Measurements from ENCODE around the gene CD48. TPM values are rescaled to one million over a fixed set of nuclear protein-coding genes. Genes with fewer than 3 reads are reported as not detected.

The CD48 gene
- total RNA-seq, 1 donor from 2014 or later = not detected

- Mint-ChIP-seq H3K4me1 (ENCODE audit: low read depth) (no peaks in the 10 kb centered on the region), H3K27me3 (peaks cover 6% of the 10 kb centered on the region), H3K4me3 (ENCODE audit: low read depth) (no peak overlapping the region), H3K9me3 (ENCODE audit: low read depth) (no peaks in the 10 kb centered on the region), H3K27ac (no peak overlapping the region), H3K36me3 (ENCODE audit: insufficient read depth) (no peaks in the 10 kb centered on the region)
- DNase-seq (ENCODE audit: low spot score, unreplicated experiment) = no peak
- TF ChIP-seq CTCF (IDR thresholded peaks at IDR 0.05; ENCODE audit: unreplicated experiment) = no peak
These were observed 37.2 kb downstream of the CD48 start for GRCh38 chr1:160674415-160674814.

- Mint-ChIP-seq H3K27me3 (peaks cover 6% of the 10 kb centered on the region), H3K4me3 (ENCODE audit: low read depth) (no peak overlapping the region), H3K4me1 (ENCODE audit: low read depth) (no peaks in the 10 kb centered on the region), H3K9me3 (ENCODE audit: low read depth) (peaks cover 2% of the 10 kb centered on the region), H3K27ac (no peak overlapping the region), H3K36me3 (ENCODE audit: insufficient read depth) (no peaks in the 10 kb centered on the region)
- no peak for DNase-seq (ENCODE audit: low spot score, unreplicated experiment)
- TF ChIP-seq CTCF (IDR thresholded peaks at IDR 0.05; ENCODE audit: unreplicated experiment) = no peak
These were observed 38.6 kb downstream of the CD48 start for GRCh38 chr1:160672789-160673695.

- DNase-seq (ENCODE audit: low spot score, unreplicated experiment) = no peak
- Mint-ChIP-seq H3K4me1 (ENCODE audit: low read depth) (no peaks in the 10 kb centered on the region), H3K36me3 (ENCODE audit: insufficient read depth) (no peaks in the 10 kb centered on the region), H3K27me3 (peaks cover 3% of the 10 kb centered on the region), H3K27ac (no peak overlapping the region), H3K4me3 (ENCODE audit: low read depth) (no peak overlapping the region), H3K9me3 (ENCODE audit: low read depth) (peaks cover 2% of the 10 kb centered on the region)
- no peak for TF ChIP-seq CTCF (IDR thresholded peaks at IDR 0.05; ENCODE audit: unreplicated experiment)
These were observed 39.8 kb downstream of the CD48 start for GRCh38 chr1:160671603-160672517.

DNA sequence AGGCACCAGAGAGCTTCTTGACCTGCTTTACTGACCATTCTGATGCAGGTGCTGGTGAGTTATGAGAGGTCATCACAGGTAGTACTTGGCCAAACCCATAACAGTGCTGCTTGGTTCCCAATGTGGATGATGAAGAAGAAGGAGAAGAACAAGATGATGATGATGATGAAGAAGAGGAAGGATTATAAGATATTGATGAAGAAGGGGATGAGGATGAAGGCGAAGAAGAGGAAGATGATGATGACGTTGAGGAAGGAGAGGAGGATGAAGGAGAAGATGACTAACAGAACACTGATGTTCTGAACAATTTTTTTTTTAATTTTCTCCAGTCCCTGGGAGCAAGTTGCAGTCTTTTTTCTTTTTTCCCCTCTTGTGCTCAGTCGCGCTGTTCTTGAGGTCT lies 40.9 kb downstream of the CD48 start:
- no peak for TF ChIP-seq CTCF (IDR thresholded peaks at IDR 0.05; ENCODE audit: unreplicated experiment)
- H3K36me3 Mint-ChIP-seq (ENCODE audit: insufficient read depth) = no peaks in the 10 kb centered on the region
- H3K27me3 Mint-ChIP-seq = peaks cover 3% of the 10 kb centered on the region
- H3K9me3 Mint-ChIP-seq (ENCODE audit: low read depth) = peaks cover 2% of the 10 kb centered on the region
- H3K4me1 Mint-ChIP-seq (ENCODE audit: low read depth) = no peaks in the 10 kb centered on the region
- H3K27ac Mint-ChIP-seq = no peak overlapping the region
- no peak for DNase-seq (ENCODE audit: low spot score, unreplicated experiment)
- H3K4me3 Mint-ChIP-seq (ENCODE audit: low read depth) = no peak overlapping the region

GRCh38 chr1:160669802-160670201 lies 41.8 kb downstream of the CD48 start:
- H3K27me3 Mint-ChIP-seq = peaks cover 3% of the 10 kb centered on the region

More at GRCh38 chr1:160669802-160670201, 41.8 kb downstream of the CD48 start:
- H3K4me3 Mint-ChIP-seq (ENCODE audit: low read depth) = no peak overlapping the region
- H3K4me1 Mint-ChIP-seq (ENCODE audit: low read depth) = no peaks in the 10 kb centered on the region
- no peak overlapping the region for H3K27ac Mint-ChIP-seq
- TF ChIP-seq CTCF (IDR thresholded peaks at IDR 0.05; ENCODE audit: unreplicated experiment) = no peak
- peaks cover 2% of the 10 kb centered on the region for H3K9me3 Mint-ChIP-seq (ENCODE audit: low read depth)
- no peaks in the 10 kb centered on the region for H3K36me3 Mint-ChIP-seq (ENCODE audit: insufficient read depth)
- DNase-seq (ENCODE audit: low spot score, unreplicated experiment) = no peak

All from progenitor cell of endocrine pancreas (in vitro differentiated cells).